ENCODE data around the gene SDF4. TPM values are rescaled to one million over a fixed set of nuclear protein-coding genes. Genes with fewer than 3 reads are reported as not detected.

Gene SDF4
- total and polyA plus RNA-seq, 12 donors: 95.6 to 184 (median 123) TPM

DNA sequence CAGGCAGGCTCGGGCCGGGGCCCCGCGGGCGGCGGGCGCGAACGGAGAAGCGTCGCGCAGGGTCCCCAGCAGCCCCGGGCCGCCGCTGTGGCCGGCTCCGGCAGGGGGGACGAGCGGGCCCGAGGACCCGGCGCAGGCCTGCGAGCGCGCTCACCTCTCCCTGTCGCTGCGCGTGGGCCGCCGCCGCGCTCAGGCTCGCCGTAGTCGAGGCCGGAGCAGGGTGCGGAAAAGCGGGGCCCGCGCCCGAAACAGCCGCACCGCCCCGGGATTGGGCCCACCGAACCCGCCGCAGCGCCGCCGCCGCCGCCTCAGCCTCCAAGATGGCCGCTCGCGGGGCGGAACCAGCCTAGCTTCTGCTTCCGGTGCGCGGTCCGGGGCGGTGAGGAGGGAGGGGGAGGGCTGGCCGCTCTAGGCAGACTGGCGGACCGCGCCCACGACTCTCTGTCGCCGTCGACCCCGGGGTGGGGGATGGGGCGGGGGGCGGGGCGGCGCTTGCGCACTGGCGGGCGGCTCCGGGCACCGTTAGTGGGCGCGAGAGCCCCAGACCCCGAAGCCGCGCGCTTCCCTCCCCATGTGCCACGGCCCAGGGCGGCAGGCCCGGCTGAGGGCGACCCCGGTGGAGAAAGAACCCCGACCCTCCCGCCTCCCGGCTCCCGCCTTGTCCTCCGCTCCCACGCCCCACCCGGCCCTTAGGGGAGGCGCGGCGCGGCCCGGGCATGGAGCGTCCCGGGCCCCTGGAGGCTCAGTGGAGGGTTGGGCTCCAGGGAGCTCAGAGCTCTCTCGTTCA is 41.9 kb upstream of the SDF4 start, which contains the start of gene UBE2J2:
TSS of gene UBE2J2 (minus strand) at position 343 of the 787 bp plus-strand sequence. CDS start 5,862 bp downstream, outside the sequence.
- H3K4me1 ChIP-seq: peaks cover 23 to 49% (median 41%) of the 10 kb centered on the region in 9 donors
- peaks cover 0 to 21% (median 0%) of the 10 kb centered on the region in 9 donors for H3K36me3 ChIP-seq
- 0% methylated on average over 93 to 105 of the region's 105 CpGs for WGBS, 2 donors
- H3K27ac ChIP-seq: peak within 1 kb of the TSS; percentile 53 to 95 (median 92)
- peak within 1 kb of the TSS; percentile 81 to 99 (median 96) for H3K4me3 ChIP-seq
- intact Hi-C loops (cut with DNase I): loop anchor here in 1 of 10 donors (5.0 kb wide), 1 partner anchor 41 kb away; the partner anchor contains the start of genes B3GALT6 and SDF4
- no peaks in the 10 kb centered on the region for H3K27me3 ChIP-seq
- DNase-seq: peak; percentile 94 to 95
- TF ChIP-seq, protein P1, sequence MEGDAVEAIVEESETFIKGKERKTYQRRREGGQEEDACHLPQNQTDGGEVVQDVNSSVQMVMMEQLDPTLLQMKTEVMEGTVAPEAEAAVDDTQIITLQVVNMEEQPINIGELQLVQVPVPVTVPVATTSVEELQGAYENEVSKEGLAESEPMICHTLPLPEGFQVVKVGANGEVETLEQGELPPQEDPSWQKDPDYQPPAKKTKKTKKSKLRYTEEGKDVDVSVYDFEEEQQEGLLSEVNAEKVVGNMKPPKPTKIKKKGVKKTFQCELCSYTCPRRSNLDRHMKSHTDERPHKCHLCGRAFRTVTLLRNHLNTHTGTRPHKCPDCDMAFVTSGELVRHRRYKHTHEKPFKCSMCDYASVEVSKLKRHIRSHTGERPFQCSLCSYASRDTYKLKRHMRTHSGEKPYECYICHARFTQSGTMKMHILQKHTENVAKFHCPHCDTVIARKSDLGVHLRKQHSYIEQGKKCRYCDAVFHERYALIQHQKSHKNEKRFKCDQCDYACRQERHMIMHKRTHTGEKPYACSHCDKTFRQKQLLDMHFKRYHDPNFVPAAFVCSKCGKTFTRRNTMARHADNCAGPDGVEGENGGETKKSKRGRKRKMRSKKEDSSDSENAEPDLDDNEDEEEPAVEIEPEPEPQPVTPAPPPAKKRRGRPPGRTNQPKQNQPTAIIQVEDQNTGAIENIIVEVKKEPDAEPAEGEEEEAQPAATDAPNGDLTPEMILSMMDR (IDR thresholded peaks at IDR 0.05): peak in 4 of 9 donors; percentile 16 to 37 (median 35)
- no peaks in the 10 kb centered on the region for H3K9me3 ChIP-seq
- peak; percentile 96 to 98 (median 97) for ATAC-seq

DNA sequence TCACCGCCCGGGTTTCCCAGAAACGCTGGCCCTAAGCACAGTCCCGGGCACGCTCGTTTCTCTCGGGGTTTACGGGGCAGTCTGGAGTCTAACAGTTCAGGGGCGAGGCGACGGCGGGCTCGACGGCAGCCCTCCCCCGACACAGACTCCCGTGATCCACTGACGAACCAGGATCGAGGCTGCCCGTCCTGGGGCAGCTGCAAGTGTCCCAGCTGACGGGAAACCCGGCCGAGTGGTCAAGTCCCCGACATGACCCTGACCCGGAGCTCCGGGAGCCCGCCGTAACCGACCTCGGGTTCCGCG is 41.4 kb upstream of the SDF4 start:
- ATAC-seq (no peak), DNase-seq (no peak)
- Histone ChIP-seq H3K36me3 (peaks cover 0 to 27% (median 0%) of the 10 kb centered on the region in 9 donors), H3K27ac (peak overlapping the region; percentile 53 to 95 (median 92)), H3K9me3 (no peaks in the 10 kb centered on the region), H3K4me3 (peak overlapping the region; percentile 81 to 99 (median 96)), H3K27me3 (no peaks in the 10 kb centered on the region), H3K4me1 (peaks cover 26 to 49% (median 41%) of the 10 kb centered on the region in 9 donors)
- 0% methylated on average over 26 to 31 of the region's 31 CpGs for WGBS, 2 donors
- TF ChIP-seq, protein P1 (IDR thresholded peaks at IDR 0.05): no peak
- intact Hi-C loops (cut with DNase I): loop anchor here in 1 of 10 donors (5.0 kb wide), 1 partner anchor 41 kb away; the partner anchor contains the start of genes B3GALT6 and SDF4

DNA sequence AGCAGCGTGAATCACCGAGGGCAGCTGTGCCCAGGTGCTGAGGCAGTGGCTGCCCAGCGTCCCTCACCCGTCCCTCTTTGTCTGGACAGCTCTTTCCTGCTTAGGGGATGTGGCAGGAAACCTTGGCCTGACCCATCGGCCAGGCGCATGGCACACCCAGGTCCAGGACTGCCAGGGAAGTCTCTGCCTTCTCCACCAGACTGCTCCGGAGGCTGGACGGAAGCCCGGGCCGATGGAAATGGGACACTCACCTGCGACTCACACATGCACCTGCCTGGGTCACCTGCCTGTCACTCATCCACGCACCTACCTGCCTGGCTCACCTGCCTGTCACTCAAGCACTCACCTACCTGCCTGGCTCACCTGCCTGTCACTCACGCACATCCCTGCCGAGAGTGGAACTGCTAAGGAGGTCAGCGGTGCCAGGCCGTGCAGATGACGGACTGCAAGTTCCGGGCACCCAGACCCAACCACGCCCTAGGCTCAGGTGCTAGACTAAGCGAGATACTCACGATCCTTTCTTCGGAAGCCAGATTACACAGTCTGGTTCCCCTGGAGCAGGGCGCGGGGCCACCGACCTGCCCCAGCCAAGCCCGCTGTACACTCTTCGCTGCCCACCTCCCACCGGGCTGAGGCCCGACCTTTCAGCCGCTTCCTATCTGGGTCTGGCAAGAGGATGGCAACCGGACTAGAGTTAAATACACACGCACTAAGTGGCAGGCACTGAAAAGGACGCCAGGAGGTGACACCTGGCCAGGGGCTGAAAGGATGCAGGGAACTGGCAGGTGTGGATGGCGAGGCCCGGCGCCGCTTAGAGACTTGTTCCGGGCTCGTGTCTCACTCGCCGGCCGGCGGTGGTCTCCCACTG is 40.8 kb upstream of the SDF4 start:
- intact Hi-C loops (cut with DNase I): loop anchor here in 1 of 10 donors (5.0 kb wide), 1 partner anchor 40 kb away; the partner anchor contains the start of genes B3GALT6 and SDF4
- H3K4me1 ChIP-seq: peaks cover 26 to 49% (median 41%) of the 10 kb centered on the region in 9 donors
- TF ChIP-seq, protein P1 (IDR thresholded peaks at IDR 0.05): no peak

DNA sequence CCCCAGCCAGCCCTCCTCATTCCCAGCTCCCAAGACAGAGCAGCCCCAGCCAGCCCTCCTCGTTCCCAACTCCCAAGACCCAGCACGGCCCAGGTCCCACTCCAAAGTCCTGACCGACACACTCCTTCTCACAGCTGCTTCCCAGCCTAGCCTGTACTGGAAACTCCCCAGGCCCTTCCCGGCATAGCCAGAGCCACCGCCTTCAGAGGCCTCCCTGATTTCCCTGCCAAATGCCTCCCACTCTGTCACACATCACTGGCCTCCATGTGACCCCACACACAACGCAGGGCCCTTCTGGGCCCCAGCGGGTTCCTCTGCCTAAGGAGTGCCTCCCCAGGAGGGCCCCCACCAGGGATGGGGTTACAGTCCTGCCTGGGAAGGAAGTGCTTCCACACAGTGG is 39.0 kb upstream of the SDF4 start:
- DNase-seq (no peak), ATAC-seq (peak in 1 of 8 donors; percentile 19)
- Histone ChIP-seq H3K36me3 (peaks cover 0 to 50% (median 6%) of the 10 kb centered on the region in 9 donors), H3K4me1 (peaks cover 26 to 49% (median 41%) of the 10 kb centered on the region in 9 donors), H3K4me3 (peak overlapping the region in 5 of 10 donors; percentile 2 to 97 (median 9)), H3K27me3 (no peaks in the 10 kb centered on the region), H3K27ac (peak overlapping the region in 4 of 10 donors; percentile 11 to 51 (median 41)), H3K9me3 (no peaks in the 10 kb centered on the region)
- 57 to 61% methylated on average over 7 of the region's 7 CpGs for WGBS, 2 donors
- TF ChIP-seq, protein P1 (IDR thresholded peaks at IDR 0.05): no peak
- intact Hi-C loops (cut with DNase I): loop anchor here in 1 of 10 donors (5.0 kb wide), 1 partner anchor 39 kb away; the partner anchor contains the start of genes B3GALT6 and SDF4

More for the DNA sequence above, 40.8 kb upstream of the SDF4 start:
- H3K27me3 ChIP-seq: no peaks in the 10 kb centered on the region
- H3K36me3 ChIP-seq: peaks cover 0 to 33% (median 0%) of the 10 kb centered on the region in 9 donors
- peak overlapping the region in 8 of 10 donors; percentile 90 to 95 (median 92) for H3K27ac ChIP-seq
- 32 to 35% methylated on average over 43 of the region's 43 CpGs for WGBS, 2 donors
- DNase-seq (no peak), ATAC-seq (no peak)
- no peaks in the 10 kb centered on the region for H3K9me3 ChIP-seq
- H3K4me3 ChIP-seq: peak overlapping the region; percentile 81 to 99 (median 96)
